ENCODE measurements around the gene CAMKK1.

CAMKK1 gene

DNA sequence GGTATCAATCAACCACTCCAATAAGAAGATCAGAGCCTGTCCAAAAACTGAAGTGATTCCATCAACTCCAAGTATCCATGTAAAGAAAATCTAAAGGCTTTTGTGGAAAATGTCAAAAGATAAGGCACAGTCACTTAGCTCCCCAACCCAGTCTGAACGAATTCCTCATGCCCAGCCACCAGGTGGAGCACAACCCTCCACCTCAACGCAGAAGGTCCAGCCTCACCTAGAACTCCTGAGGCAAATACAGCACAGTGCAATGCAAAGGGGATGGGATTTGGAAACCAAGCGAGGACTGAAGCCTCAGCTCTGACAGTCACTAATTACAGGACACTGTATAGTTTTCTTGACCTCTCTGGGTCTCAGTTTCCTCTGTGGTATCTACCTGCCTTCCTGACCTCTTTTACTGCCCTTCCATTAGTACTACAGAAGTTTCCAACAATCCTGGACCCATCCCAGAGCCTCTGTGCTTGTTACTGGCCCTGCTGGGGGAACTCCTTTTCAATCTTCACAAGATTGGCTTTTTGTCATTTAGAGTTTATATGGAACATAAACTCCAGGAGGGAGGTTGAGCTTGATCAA, 48.8 kb downstream of the CAMKK1 start:
- H3K36me3 ChIP-seq (ENCODE audit: control insufficient read depth in 1 of 2, insufficient read depth in 2 of 2, low read depth in 1 of 2, low read length in 2 of 2), result peaks cover 31 to 52% of the 10 kb centered on the region in 2 experiments
- H2BK12ac ChIP-seq (ENCODE audit: low read length in 2 of 2), result no peak overlapping the region
- no peak overlapping the region for H3K4ac ChIP-seq (ENCODE audit: low read depth in 1 of 2, low read length in 2 of 2)
- no peak overlapping the region for H3K18ac ChIP-seq (ENCODE audit: low read depth in 1 of 2, low read length in 2 of 2)
- peaks cover 26% of the 10 kb centered on the region for H3K79me1 ChIP-seq (replicated peaks; ENCODE audit: low read length, poor library complexity, severe bottlenecking)
- no peak overlapping the region for H2AK5ac ChIP-seq (ENCODE audit: low read length, severe bottlenecking)
- H3K14ac ChIP-seq (ENCODE audit: low read length in 2 of 2), result no peak overlapping the region
- H3K9me3 ChIP-seq (ENCODE audit: control insufficient read depth, low read length), result no peaks in the 10 kb centered on the region
- H2BK15ac ChIP-seq (ENCODE audit: low read depth, poor library complexity, severe bottlenecking), result no peak overlapping the region
- 58% methylated on average over 3 of the region's 3 CpGs for WGBS
- H3K4me2 ChIP-seq (ENCODE audit: low read length, poor library complexity, severe bottlenecking), result no peak overlapping the region
- peak; percentile 43 for DNase-seq
- H3K27me3 ChIP-seq (ENCODE audit: control insufficient read depth in 1 of 2, insufficient read depth in 1 of 2, low read length in 2 of 2), result no peaks in the 10 kb centered on the region
- H3K9ac ChIP-seq (ENCODE audit: low read length), result no peak overlapping the region
- no peak overlapping the region for H3K27ac ChIP-seq (ENCODE audit: low read length, poor library complexity, severe bottlenecking)
- H2AFZ ChIP-seq (ENCODE audit: low read depth, low read length), result no peak overlapping the region
- H3K4me1 ChIP-seq (ENCODE audit: control insufficient read depth, insufficient read depth, low read depth, low read length), result peaks cover 7% of the 10 kb centered on the region
- no peak overlapping the region for H3K4me3 ChIP-seq (ENCODE audit: insufficient read depth in 1 of 2, low read depth in 1 of 2, low read length in 2 of 2)
- H2BK120ac ChIP-seq (ENCODE audit: low read depth, low read length), result no peak overlapping the region
- no peak overlapping the region for H4K91ac ChIP-seq (ENCODE audit: low read length)
- no peak overlapping the region for H2BK5ac ChIP-seq (ENCODE audit: low read depth, low read length, poor library complexity, severe bottlenecking)
- H4K8ac ChIP-seq (ENCODE audit: low read length), result no peak overlapping the region
- H3K23ac ChIP-seq (ENCODE audit: low read length in 2 of 2), result no peak overlapping the region

DNA sequence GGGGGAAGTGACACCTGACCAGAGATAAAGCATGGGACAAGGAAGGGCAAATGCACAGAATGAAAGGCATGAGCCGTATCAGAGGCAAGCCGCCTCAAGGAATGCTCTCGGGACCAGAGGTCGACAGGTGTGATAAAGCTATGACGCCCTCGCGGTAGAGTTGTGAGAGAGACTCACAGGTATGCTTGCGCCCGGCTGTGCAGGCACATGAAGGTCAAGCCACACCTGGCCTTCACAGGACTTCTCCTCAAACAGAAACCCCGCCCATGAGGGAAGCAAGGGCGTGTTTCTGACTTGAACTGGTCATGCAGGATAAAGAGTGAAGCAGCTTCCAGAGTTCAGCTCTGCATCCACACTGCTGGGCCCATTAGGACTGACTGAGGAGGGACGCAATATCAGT, 54.6 kb downstream of the CAMKK1 start:
- Histone ChIP-seq H4K91ac (ENCODE audit: low read length) (no peak overlapping the region), H3K18ac (ENCODE audit: low read depth in 1 of 2, low read length in 2 of 2) (no peak overlapping the region), H3K27me3 (ENCODE audit: control insufficient read depth in 1 of 2, insufficient read depth in 1 of 2, low read length in 2 of 2) (no peaks in the 10 kb centered on the region), H3K36me3 (ENCODE audit: control insufficient read depth in 1 of 2, insufficient read depth in 2 of 2, low read depth in 1 of 2, low read length in 2 of 2) (peaks cover 35 to 85% of the 10 kb centered on the region in 2 experiments), H2AK5ac (ENCODE audit: low read length, severe bottlenecking) (no peak overlapping the region), H3K27ac (ENCODE audit: low read length, poor library complexity, severe bottlenecking) (no peak overlapping the region), H3K4me2 (ENCODE audit: low read length, poor library complexity, severe bottlenecking) (no peak overlapping the region), H2AFZ (ENCODE audit: low read depth, low read length) (no peak overlapping the region), H2BK120ac (ENCODE audit: low read depth, low read length) (no peak overlapping the region), H3K4me3 (ENCODE audit: insufficient read depth in 1 of 2, low read depth in 1 of 2, low read length in 2 of 2) (no peak overlapping the region), H4K8ac (ENCODE audit: low read length) (no peak overlapping the region), H3K9ac (ENCODE audit: low read length) (no peak overlapping the region), H3K79me1 (replicated peaks; ENCODE audit: low read length, poor library complexity, severe bottlenecking) (peaks cover 40% of the 10 kb centered on the region), H3K4ac (ENCODE audit: low read depth in 1 of 2, low read length in 2 of 2) (no peak overlapping the region), H3K4me1 (ENCODE audit: control insufficient read depth, insufficient read depth, low read depth, low read length) (no peaks in the 10 kb centered on the region), H2BK15ac (ENCODE audit: low read depth, poor library complexity, severe bottlenecking) (no peak overlapping the region), H2BK5ac (ENCODE audit: low read depth, low read length, poor library complexity, severe bottlenecking) (no peak overlapping the region), H2BK12ac (ENCODE audit: low read length in 2 of 2) (no peak overlapping the region), H3K9me3 (ENCODE audit: control insufficient read depth, low read length) (no peaks in the 10 kb centered on the region), H3K14ac (ENCODE audit: low read length in 2 of 2) (no peak overlapping the region), H3K23ac (ENCODE audit: low read length in 2 of 2) (no peak overlapping the region)
- WGBS, result over 99% methylated on average over 12 of the region's 12 CpGs
- no peak for DNase-seq

DNA sequence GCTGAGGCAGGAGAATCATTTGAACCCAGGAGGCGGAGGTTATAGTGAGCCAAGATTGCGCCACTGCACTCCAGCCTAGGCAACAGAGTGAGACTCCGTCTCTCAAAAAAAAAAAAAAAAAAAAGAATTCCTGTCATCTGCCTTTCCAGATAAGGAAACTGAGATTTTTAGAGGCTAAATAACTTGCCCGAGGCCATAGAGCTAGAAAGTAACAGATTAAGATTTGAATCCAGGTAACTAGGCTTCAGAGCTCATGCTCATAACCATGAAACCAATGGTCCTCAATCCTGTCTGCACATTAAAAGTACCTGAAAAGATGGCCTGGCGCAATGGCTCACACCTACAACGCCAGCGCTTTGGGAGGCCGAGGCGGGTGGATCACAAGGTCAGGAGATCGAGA, 56.3 kb downstream of the CAMKK1 start:
- Histone ChIP-seq H2BK12ac (ENCODE audit: low read length in 2 of 2) (no peak overlapping the region), H3K27me3 (ENCODE audit: control insufficient read depth in 1 of 2, insufficient read depth in 1 of 2, low read length in 2 of 2) (no peaks in the 10 kb centered on the region), H2AFZ (ENCODE audit: low read depth, low read length) (no peak overlapping the region), H3K23ac (ENCODE audit: low read length in 2 of 2) (no peak overlapping the region), H2BK15ac (ENCODE audit: low read depth, poor library complexity, severe bottlenecking) (no peak overlapping the region), H3K79me1 (replicated peaks; ENCODE audit: low read length, poor library complexity, severe bottlenecking) (peaks cover 37% of the 10 kb centered on the region), H2AK5ac (ENCODE audit: low read length, severe bottlenecking) (no peak overlapping the region), H3K27ac (ENCODE audit: low read length, poor library complexity, severe bottlenecking) (no peak overlapping the region), H3K4ac (ENCODE audit: low read depth in 1 of 2, low read length in 2 of 2) (no peak overlapping the region), H3K4me3 (ENCODE audit: insufficient read depth in 1 of 2, low read depth in 1 of 2, low read length in 2 of 2) (no peak overlapping the region), H4K91ac (ENCODE audit: low read length) (no peak overlapping the region), H3K36me3 (ENCODE audit: control insufficient read depth in 1 of 2, insufficient read depth in 2 of 2, low read depth in 1 of 2, low read length in 2 of 2) (peaks cover 29 to 75% of the 10 kb centered on the region in 2 experiments), H3K4me1 (ENCODE audit: control insufficient read depth, insufficient read depth, low read depth, low read length) (no peaks in the 10 kb centered on the region), H3K4me2 (ENCODE audit: low read length, poor library complexity, severe bottlenecking) (no peak overlapping the region), H2BK5ac (ENCODE audit: low read depth, low read length, poor library complexity, severe bottlenecking) (no peak overlapping the region), H3K18ac (ENCODE audit: low read depth in 1 of 2, low read length in 2 of 2) (no peak overlapping the region), H4K8ac (ENCODE audit: low read length) (no peak overlapping the region), H3K14ac (ENCODE audit: low read length in 2 of 2) (no peak overlapping the region), H3K9ac (ENCODE audit: low read length) (no peak overlapping the region), H2BK120ac (ENCODE audit: low read depth, low read length) (no peak overlapping the region), H3K9me3 (ENCODE audit: control insufficient read depth, low read length) (no peaks in the 10 kb centered on the region)
- 99% methylated on average over 9 of the region's 10 CpGs for WGBS
- no peak for DNase-seq

DNA sequence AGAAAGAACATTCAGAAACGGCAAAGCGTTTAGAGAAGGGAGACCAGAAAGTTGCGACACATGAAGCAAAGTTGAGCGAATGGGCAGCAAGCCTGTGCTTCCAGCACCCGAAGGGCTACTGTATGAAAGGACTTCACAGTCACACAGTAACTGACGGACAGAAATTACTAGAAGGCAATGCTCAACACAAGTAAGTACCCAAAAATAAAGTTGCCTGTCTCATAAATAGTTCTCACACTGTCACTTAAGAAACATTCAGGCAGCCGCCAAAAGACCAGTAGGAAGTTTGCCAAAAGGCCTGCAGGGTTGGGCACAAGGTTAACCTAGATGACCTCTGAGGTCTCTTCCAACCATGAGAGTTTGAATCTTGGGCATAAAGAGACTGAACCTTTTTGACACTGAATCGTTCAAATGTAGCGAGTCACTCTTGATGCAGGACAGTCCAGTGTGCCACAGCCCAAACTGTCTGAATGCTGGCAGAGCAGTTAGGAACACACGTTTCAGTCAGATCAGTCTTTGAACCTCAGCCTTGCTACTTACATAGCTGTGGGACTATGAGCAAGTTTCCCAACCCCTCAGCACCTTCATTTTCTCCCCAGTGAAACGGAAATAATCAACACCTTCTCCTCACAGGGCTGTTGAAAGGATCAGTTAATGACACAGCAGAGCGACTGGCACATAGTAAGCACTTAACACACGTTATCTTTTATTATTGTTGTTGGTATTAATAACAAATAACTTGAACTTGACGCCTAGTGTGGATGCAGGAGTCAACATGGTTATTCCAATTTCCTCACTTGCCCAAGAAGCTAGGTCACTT, 57.2 kb downstream of the CAMKK1 start:
- H2BK120ac ChIP-seq (ENCODE audit: low read depth, low read length), result no peak overlapping the region
- no peaks in the 10 kb centered on the region for H3K9me3 ChIP-seq (ENCODE audit: control insufficient read depth, low read length)
- H2BK12ac ChIP-seq (ENCODE audit: low read length in 2 of 2), result no peak overlapping the region
- no peak overlapping the region for H3K4me3 ChIP-seq (ENCODE audit: insufficient read depth in 1 of 2, low read depth in 1 of 2, low read length in 2 of 2)
- H3K36me3 ChIP-seq (ENCODE audit: control insufficient read depth in 1 of 2, insufficient read depth in 2 of 2, low read depth in 1 of 2, low read length in 2 of 2), result peaks cover 30 to 66% of the 10 kb centered on the region in 2 experiments
- H3K27ac ChIP-seq (ENCODE audit: low read length, poor library complexity, severe bottlenecking), result no peak overlapping the region
- no peak overlapping the region for H3K18ac ChIP-seq (ENCODE audit: low read depth in 1 of 2, low read length in 2 of 2)
- WGBS, result 88% methylated on average over 12 of the region's 14 CpGs
- no peak overlapping the region for H4K91ac ChIP-seq (ENCODE audit: low read length)
- H2BK15ac ChIP-seq (ENCODE audit: low read depth, poor library complexity, severe bottlenecking), result no peak overlapping the region
- H3K4me1 ChIP-seq (ENCODE audit: control insufficient read depth, insufficient read depth, low read depth, low read length), result no peaks in the 10 kb centered on the region
- H2AFZ ChIP-seq (ENCODE audit: low read depth, low read length), result no peak overlapping the region
- no peak overlapping the region for H3K4ac ChIP-seq (ENCODE audit: low read depth in 1 of 2, low read length in 2 of 2)
- peaks cover 36% of the 10 kb centered on the region for H3K79me1 ChIP-seq (replicated peaks; ENCODE audit: low read length, poor library complexity, severe bottlenecking)
- H3K27me3 ChIP-seq (ENCODE audit: control insufficient read depth in 1 of 2, insufficient read depth in 1 of 2, low read length in 2 of 2), result no peaks in the 10 kb centered on the region
- no peak for DNase-seq
- no peak overlapping the region for H3K4me2 ChIP-seq (ENCODE audit: low read length, poor library complexity, severe bottlenecking)
- no peak overlapping the region for H3K14ac ChIP-seq (ENCODE audit: low read length in 2 of 2)
- H3K23ac ChIP-seq (ENCODE audit: low read length in 2 of 2), result no peak overlapping the region
- no peak overlapping the region for H2BK5ac ChIP-seq (ENCODE audit: low read depth, low read length, poor library complexity, severe bottlenecking)
- no peak overlapping the region for H2AK5ac ChIP-seq (ENCODE audit: low read length, severe bottlenecking)
- no peak overlapping the region for H3K9ac ChIP-seq (ENCODE audit: low read length)
- H4K8ac ChIP-seq (ENCODE audit: low read length), result no peak overlapping the region
